Cardiac muscle cell (in vitro differentiated cells and primary cell): ENCODE data around the gene MCRIP2. TPM values are rescaled to one million over a fixed set of nuclear protein-coding genes. Genes with fewer than 3 reads are reported as not detected.

Source experiments
- DNase-seq, 2 donors: peaks; one replicate each; pipeline versions ENCODE4 v3.0.0 to v3.0.0-alpha.2; 2010 to 2017; ENCODE audit warnings: low read depth in 1 of 2, low spot score in 1 of 2
- H3K27ac ChIP-seq: fragments of 200-600 bp; sonication (generic); 2 replicates; pipeline ENCODE4 v1.5.1; 2016
- H3K27me3 ChIP-seq: fragments of 200-600 bp; sonication (generic); 2 replicates; pipeline ENCODE4 v1.6.0; 2016; ENCODE audit warnings: control low read depth
- H3K36me3 ChIP-seq: fragments of 200-600 bp; sonication (generic); 2 replicates; pipeline ENCODE4 v1.5.1; 2016; ENCODE audit warnings: control low read depth
- H3K4me1 ChIP-seq: fragments of 200-600 bp; sonication (generic); 2 replicates; pipeline ENCODE4 v1.8.1; 2017; ENCODE audit warnings: low read depth, mild to moderate bottlenecking, mixed run types
- H3K4me3 ChIP-seq: fragments of 200-600 bp; sonication (generic); 2 replicates; pipeline ENCODE4 v1.5.1; 2016; ENCODE audit warnings: mild to moderate bottlenecking
- H3K9me3 ChIP-seq: fragments of 200-600 bp; sonication (generic); 2 replicates; pipeline ENCODE4 v1.5.1; 2017; ENCODE audit warnings: low read depth, mild to moderate bottlenecking, control low read depth
- polyA plus RNA-seq: library from polyadenylated mRNA; unstranded; fragments of >200 nt; fragmentation: Nextera tagmentation; extraction: Ambion mirVana; gene quantifications from 2 replicates; pipeline ENCODE4 v1.2.1, GENCODE V29; 2016
- total RNA-seq: library from RNA; depleted of rRNA; stranded (reverse); fragments of >200 nt; gene quantifications from 2 replicates; pipeline ENCODE4 v1.2.3, GENCODE V29; 2016
- TF ChIP-seq, protein P1 (sequence below): IDR thresholded peaks from 2 replicates; pipeline ENCODE4 v1.5.1; 2012; ENCODE audit warnings: low read depth, mild to moderate bottlenecking, low read length

The MCRIP2 gene
- total and polyA plus RNA-seq, 2 experiments from 2014 or later, result 131 to 144 TPM

- no peaks in the 10 kb centered on the region for H3K27me3 ChIP-seq
- H3K9me3 ChIP-seq, result no peaks in the 10 kb centered on the region
- peaks cover 24% of the 10 kb centered on the region for H3K4me1 ChIP-seq
- peak overlapping the region; percentile 95 for H3K27ac ChIP-seq
- H3K36me3 ChIP-seq, result peaks cover 12% of the 10 kb centered on the region
- no peak overlapping the region for H3K4me3 ChIP-seq
- peak in 1 of 2 donors; percentile 71 for DNase-seq
- TF ChIP-seq, protein P1, sequence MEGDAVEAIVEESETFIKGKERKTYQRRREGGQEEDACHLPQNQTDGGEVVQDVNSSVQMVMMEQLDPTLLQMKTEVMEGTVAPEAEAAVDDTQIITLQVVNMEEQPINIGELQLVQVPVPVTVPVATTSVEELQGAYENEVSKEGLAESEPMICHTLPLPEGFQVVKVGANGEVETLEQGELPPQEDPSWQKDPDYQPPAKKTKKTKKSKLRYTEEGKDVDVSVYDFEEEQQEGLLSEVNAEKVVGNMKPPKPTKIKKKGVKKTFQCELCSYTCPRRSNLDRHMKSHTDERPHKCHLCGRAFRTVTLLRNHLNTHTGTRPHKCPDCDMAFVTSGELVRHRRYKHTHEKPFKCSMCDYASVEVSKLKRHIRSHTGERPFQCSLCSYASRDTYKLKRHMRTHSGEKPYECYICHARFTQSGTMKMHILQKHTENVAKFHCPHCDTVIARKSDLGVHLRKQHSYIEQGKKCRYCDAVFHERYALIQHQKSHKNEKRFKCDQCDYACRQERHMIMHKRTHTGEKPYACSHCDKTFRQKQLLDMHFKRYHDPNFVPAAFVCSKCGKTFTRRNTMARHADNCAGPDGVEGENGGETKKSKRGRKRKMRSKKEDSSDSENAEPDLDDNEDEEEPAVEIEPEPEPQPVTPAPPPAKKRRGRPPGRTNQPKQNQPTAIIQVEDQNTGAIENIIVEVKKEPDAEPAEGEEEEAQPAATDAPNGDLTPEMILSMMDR, result no peak
Measured at GRCh38 chr16:629185-629832, 12.3 kb upstream of the MCRIP2 start.

- H3K9me3 ChIP-seq, result no peaks in the 10 kb centered on the region
- peaks cover 23% of the 10 kb centered on the region for H3K4me1 ChIP-seq
- peak overlapping the region; percentile 95 for H3K27ac ChIP-seq
- H3K4me3 ChIP-seq, result no peak overlapping the region
- H3K27me3 ChIP-seq, result no peaks in the 10 kb centered on the region
- peaks cover 12% of the 10 kb centered on the region for H3K36me3 ChIP-seq
- no peak for DNase-seq
- TF ChIP-seq, protein P1, result no peak
Measured at GRCh38 chr16:629833-630248, 11.8 kb upstream of the MCRIP2 start.

- Histone ChIP-seq H3K4me3 (peak overlapping the region; percentile 37), H3K27ac (peak overlapping the region; percentile 95), H3K27me3 (no peaks in the 10 kb centered on the region), H3K4me1 (peaks cover 23% of the 10 kb centered on the region), H3K36me3 (peaks cover 12% of the 10 kb centered on the region), H3K9me3 (no peaks in the 10 kb centered on the region)
- no peak for DNase-seq
- TF ChIP-seq, protein P1, result no peak
Measured at GRCh38 chr16:630249-630814, 11.3 kb upstream of the MCRIP2 start.

DNA sequence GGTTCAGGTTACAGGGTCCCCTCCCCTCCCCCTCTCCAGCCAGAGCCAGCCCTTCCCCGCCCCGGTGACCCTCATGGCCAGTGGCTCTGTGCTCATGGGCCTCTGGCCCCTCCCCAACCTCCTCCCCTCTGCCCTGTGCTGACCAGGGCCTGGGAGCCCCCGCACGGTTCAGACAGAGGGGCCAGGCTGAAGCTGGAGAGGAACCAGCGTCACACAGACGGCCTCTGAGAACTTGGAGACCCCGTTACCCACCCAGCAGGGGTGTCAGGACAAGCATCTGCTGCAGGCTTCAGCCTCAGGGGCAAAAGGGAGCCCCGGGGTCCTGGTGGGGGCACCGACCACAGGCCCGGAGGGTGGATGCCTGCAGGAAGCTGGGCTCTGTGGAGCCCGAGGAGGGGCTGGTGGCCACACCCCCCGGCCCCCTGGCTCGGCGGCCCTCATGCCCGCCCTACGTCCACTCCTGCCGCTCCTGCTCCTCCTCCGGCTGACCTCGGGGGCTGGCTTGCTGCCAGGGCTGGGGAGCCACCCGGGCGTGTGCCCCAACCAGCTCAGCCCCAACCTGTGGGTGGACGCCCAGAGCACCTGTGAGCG is 10.7 kb upstream of the MCRIP2 start, which contains the start of gene WFIKKN1:
WFIKKN1 (plus strand) TSS at position 171 of the 591 bp plus-strand sequence; CDS start at position 440, 269 bp downstream.
- DNase-seq, result peak in 1 of 2 donors; percentile 94
- Histone ChIP-seq H3K4me3 (peak within 1 kb of the TSS; percentile 37), H3K9me3 (no peaks in the 10 kb centered on the region), H3K27ac (peak within 1 kb of the TSS; percentile 95), H3K4me1 (peaks cover 23% of the 10 kb centered on the region), H3K27me3 (no peaks in the 10 kb centered on the region), H3K36me3 (peaks cover 12% of the 10 kb centered on the region)
- TF ChIP-seq, protein P1, result no peak

- no peaks in the 10 kb centered on the region for H3K27me3 ChIP-seq
- H3K9me3 ChIP-seq, result no peaks in the 10 kb centered on the region
- peaks cover 23% of the 10 kb centered on the region for H3K4me1 ChIP-seq
- H3K36me3 ChIP-seq, result peaks cover 12% of the 10 kb centered on the region
- H3K4me3 ChIP-seq, result no peak overlapping the region
- H3K27ac ChIP-seq, result no peak overlapping the region
- no peak for DNase-seq
- TF ChIP-seq, protein P1, result no peak
Measured at GRCh38 chr16:631808-632358, 9.7 kb upstream of the MCRIP2 start.
